ENCODE measurements around the gene RPAP3. TPM values are rescaled to one million over a fixed set of nuclear protein-coding genes. Genes with fewer than 3 reads are reported as not detected.

RPAP3 gene
- total RNA-seq, 1 donor from 2014 or later = 24.3 TPM

GRCh38 chr12:47718531-47718930, 12.7 kb upstream of the RPAP3 start:
- DNase-seq = no peak

GRCh38 chr12:47717443-47718193, 11.8 kb upstream of the RPAP3 start:
- DNase-seq = peak; percentile 53

GRCh38 chr12:47717046-47717442, 11.2 kb upstream of the RPAP3 start:
- DNase-seq = no peak

GRCh38 chr12:47715877-47716548, 10.2 kb upstream of the RPAP3 start:
- DNase-seq = no peak

GRCh38 chr12:47715393-47715876, 9.6 kb upstream of the RPAP3 start:
- DNase-seq = peak; percentile 56

- DNase-seq = no peak
These were observed 9.1 kb upstream of the RPAP3 start for GRCh38 chr12:47714826-47715386.

- no peak for DNase-seq
These were observed 6.3 kb upstream of the RPAP3 start for GRCh38 chr12:47712171-47712570.

GRCh38 chr12:47711448-47711847, 5.6 kb upstream of the RPAP3 start:
- DNase-seq = no peak

- no peak for DNase-seq
These were observed 4.4 kb upstream of the RPAP3 start for GRCh38 chr12:47710278-47710677.

- DNase-seq = no peak
These were observed 3.8 kb upstream of the RPAP3 start for GRCh38 chr12:47709671-47710070.

- no peak for DNase-seq
These were observed 3.4 kb upstream of the RPAP3 start for GRCh38 chr12:47709237-47709636.

- DNase-seq = no peak
These were observed 2.2 kb upstream of the RPAP3 start for GRCh38 chr12:47707905-47708543.

- no peak for DNase-seq
These were observed 1.5 kb upstream of the RPAP3 start for GRCh38 chr12:47707355-47707754.

GRCh38 chr12:47705229-47705565, 633 bp downstream of the RPAP3 start:
- DNase-seq = no peak

GRCh38 chr12:47704719-47705118, 1.1 kb downstream of the RPAP3 start:
- no peak for DNase-seq

GRCh38 chr12:47700263-47700662, 5.6 kb downstream of the RPAP3 start:
- DNase-seq = no peak

- no peak for DNase-seq
These were observed 7.2 kb downstream of the RPAP3 start for GRCh38 chr12:47698631-47699030.

- DNase-seq = no peak
These were observed 7.8 kb downstream of the RPAP3 start for GRCh38 chr12:47698055-47698454.

- DNase-seq = no peak
These were observed 16.6 kb downstream of the RPAP3 start for GRCh38 chr12:47689215-47689614.

GRCh38 chr12:47687636-47688035, 18.2 kb downstream of the RPAP3 start:
- no peak for DNase-seq

- DNase-seq = no peak
These were observed 19.1 kb downstream of the RPAP3 start for GRCh38 chr12:47686645-47687240.

GRCh38 chr12:47679785-47680184, 26.0 kb downstream of the RPAP3 start:
- no peak for DNase-seq

- no peak for DNase-seq
These were observed 33.8 kb downstream of the RPAP3 start for GRCh38 chr12:47672068-47672467.
